H1 (cell line): ENCODE data around the gene PHETA1. TPM values are rescaled to one million over a fixed set of nuclear protein-coding genes. Genes with fewer than 3 reads are reported as not detected.
A peak's percentile ranks its signal among the peaks of the same experiment; 100 is the strongest.

Experiments
- CTCF ChIA-PET: fragments of 300-600 bp; sonication (Branson Sonifier 250); formaldehyde crosslinking; loops from one replicate; lab custom pipeline; 2021; ENCODE audit not compliant: partially characterized antibody; lab: Charles Lee
- POLR2A ChIA-PET: fragments of 300-600 bp; sonication (Branson Sonifier 250); formaldehyde crosslinking; loops from one replicate; lab custom pipeline; 2021; ENCODE audit warnings: inconsistent platforms; ENCODE audit not compliant: partially characterized antibody; lab: Charles Lee
- DNase-seq, 2 experiments: peaks; one replicate each; pipeline versions ENCODE4 v3.0.0 to v3.0.0-alpha.2; 2010 to 2022; ENCODE audit warnings: low spot score in 2 of 2, low read depth in 1 of 2, mixed read lengths in 1 of 2
- FAIRE-seq: peaks from 2 replicates; lab custom pipeline; 2011; peaks lifted over from hg19 to GRCh38; lab: Jason Lieb, UNC
- H2AFZ ChIP-seq: 2 replicates; pipeline ENCODE4 v1.8.1; 2012; ENCODE audit warnings: low read length, inconsistent platforms
- H2AK5ac ChIP-seq: 2 replicates; pipeline ENCODE4 v1.6.1; 2013; ENCODE audit warnings: low read depth, low read length
- H2BK120ac ChIP-seq: replicated peaks from 2 replicates; pipeline ENCODE3; 2013; ENCODE audit warnings: low read depth, low read length, inconsistent platforms
- H2BK12ac ChIP-seq: 2 replicates; pipeline ENCODE4 v1.6.1; 2013; ENCODE audit warnings: low read depth, low read length
- H2BK15ac ChIP-seq: 2 replicates; pipeline ENCODE4 v1.6.1; 2013; ENCODE audit warnings: low read length
- H2BK20ac ChIP-seq: 2 replicates; pipeline ENCODE4 v1.6.1; 2013; ENCODE audit warnings: low read length
- H2BK5ac ChIP-seq: 2 replicates; pipeline ENCODE4 v1.6.1; 2013; ENCODE audit warnings: low read depth, low read length
- H3K14ac ChIP-seq: 2 replicates; pipeline ENCODE4 v1.6.1; 2013; ENCODE audit warnings: inconsistent platforms; ENCODE audit not compliant: insufficient read length
- H3K18ac ChIP-seq: 2 replicates; pipeline ENCODE4 v1.6.1; 2013; ENCODE audit warnings: low read length; ENCODE audit errors: extremely low read depth
- H3K23ac ChIP-seq: 2 replicates; pipeline ENCODE4 v1.6.1; 2013; ENCODE audit warnings: inconsistent platforms; ENCODE audit not compliant: insufficient read length
- H3K23me2 ChIP-seq: 2 replicates; pipeline ENCODE4 v1.6.1; 2013; ENCODE audit warnings: low read depth, low read length
- H3K27ac ChIP-seq: 2 replicates; pipeline ENCODE4 v1.6.1; 2011; ENCODE audit warnings: low read depth, low read length, inconsistent platforms
- H3K27me3 ChIP-seq, 4 experiments: replicated peaks in 1 of 4; 1 replicate in 1 of 4; 2 replicates in 3 of 4; pipeline versions ENCODE4 v1.6.1 to v1.8.1; 2011 to 2013; ENCODE audit warnings: low read length in 3 of 4, mild to moderate bottlenecking in 3 of 4, inconsistent platforms in 2 of 4, mixed read lengths in 2 of 4, moderate library complexity in 1 of 4; ENCODE audit not compliant: control insufficient read depth in 3 of 4, insufficient read depth in 3 of 4; ENCODE audit errors: extremely low read depth in 1 of 4
- H3K36me3 ChIP-seq, 4 experiments: 2 replicates each; pipeline versions ENCODE4 v1.6.1 to v1.8.1; 2011 to 2013; ENCODE audit warnings: mild to moderate bottlenecking in 4 of 4, low read length in 3 of 4, moderate library complexity in 2 of 4, control low read depth in 1 of 4, inconsistent platforms in 1 of 4; ENCODE audit not compliant: insufficient read depth in 4 of 4, control insufficient read depth in 2 of 4
- H3K4ac ChIP-seq: replicated peaks from 2 replicates; pipeline ENCODE3; 2013; ENCODE audit warnings: low read length, low read depth, mixed read lengths, inconsistent platforms; ENCODE audit not compliant: insufficient read length
- H3K4me1 ChIP-seq, 4 experiments: replicated peaks in 1 of 4; 1 replicate in 1 of 4; 2 replicates in 3 of 4; pipeline versions ENCODE4 v1.6.1 to v1.8.1; 2011 to 2013; ENCODE audit warnings: low read length in 3 of 4, inconsistent platforms in 2 of 4, mixed read lengths in 1 of 4; ENCODE audit not compliant: insufficient read depth in 4 of 4, control insufficient read depth in 3 of 4
- H3K4me2 ChIP-seq, 2 experiments: 2 replicates each; pipeline versions ENCODE4 v1.6.1 to v1.8.1; 2011 to 2013; ENCODE audit warnings: low read depth in 2 of 2, low read length in 2 of 2, control low read depth in 1 of 2, inconsistent platforms in 1 of 2, mild to moderate bottlenecking in 1 of 2; ENCODE audit not compliant: insufficient read depth in 1 of 2
- H3K4me3 ChIP-seq, 4 experiments: fragments of 200-600, 300-600 bp in 1 of 4; sonication (generic), shearing (Covaris generic), sonication (Bioruptor Twin) in 1 of 4; 2 replicates each; pipeline versions ENCODE4 v1.5.1 to v1.8.1; 2011 to 2016; ENCODE audit warnings: low read length in 4 of 4, low read depth in 3 of 4, control low read depth in 2 of 4, inconsistent platforms in 2 of 4, mild to moderate bottlenecking in 2 of 4, mixed read lengths in 1 of 4, moderate library complexity in 1 of 4; ENCODE audit not compliant: insufficient read depth in 2 of 4; ENCODE audit errors: extremely low read depth in 1 of 4
- H3K56ac ChIP-seq: replicated peaks from 2 replicates; pipeline ENCODE3; 2013; ENCODE audit warnings: low read depth, mild to moderate bottlenecking, mixed read lengths, low read length, inconsistent platforms; ENCODE audit not compliant: insufficient read length
- H3K79me1 ChIP-seq: 2 replicates; pipeline ENCODE4 v1.6.1; 2013; ENCODE audit warnings: low read depth, low read length, control low read depth
- H3K79me2 ChIP-seq, 2 experiments: 2 replicates each; pipeline versions ENCODE4 v1.6.1 to v1.8.1; 2012 to 2013; ENCODE audit warnings: low read length in 2 of 2, mild to moderate bottlenecking in 2 of 2, inconsistent platforms in 1 of 2; ENCODE audit not compliant: insufficient read depth in 2 of 2, control insufficient read depth in 1 of 2
- H3K9ac ChIP-seq, 4 experiments: replicated peaks in 1 of 4; 1 replicate in 1 of 4; 2 replicates in 3 of 4; pipeline versions ENCODE4 v1.6.1 to v1.8.1; 2011 to 2013; ENCODE audit warnings: low read depth in 3 of 4, low read length in 3 of 4, control low read depth in 2 of 4, mild to moderate bottlenecking in 2 of 4, moderate library complexity in 2 of 4, inconsistent platforms in 1 of 4; ENCODE audit errors: extremely low read depth in 1 of 4
- H3K9me3 ChIP-seq, 2 experiments: 2 replicates each; pipeline versions ENCODE4 v1.6.1 to v1.8.1; 2012 to 2013; ENCODE audit warnings: mild to moderate bottlenecking in 2 of 2, moderate library complexity in 2 of 2, control low read depth in 1 of 2, inconsistent platforms in 1 of 2, low read depth in 1 of 2, low read length in 1 of 2, mixed read lengths in 1 of 2; ENCODE audit not compliant: insufficient read depth in 2 of 2
- H4K20me1 ChIP-seq, 2 experiments: replicated peaks in 1 of 2; 2 replicates each; pipeline versions ENCODE3 to v1.8.1; 2011 to 2013; ENCODE audit warnings: inconsistent platforms in 2 of 2, low read length in 2 of 2, mild to moderate bottlenecking in 1 of 2; ENCODE audit not compliant: insufficient read depth in 2 of 2, control insufficient read depth in 1 of 2
- H4K5ac ChIP-seq: 2 replicates; pipeline ENCODE4 v1.6.1; 2013; ENCODE audit warnings: low read length, low read depth, mixed read lengths, inconsistent platforms; ENCODE audit not compliant: insufficient read length
- H4K8ac ChIP-seq: 2 replicates; pipeline ENCODE4 v1.8.0; 2013; ENCODE audit warnings: mild to moderate bottlenecking, moderate library complexity, low read length, inconsistent platforms; ENCODE audit not compliant: insufficient read depth; ENCODE audit errors: extremely low read depth
- H4K91ac ChIP-seq: replicated peaks from 2 replicates; pipeline ENCODE3; 2013; ENCODE audit warnings: low read length, mixed read lengths, inconsistent platforms; ENCODE audit not compliant: insufficient read length
- CHD1 ChIP-seq: IDR thresholded peaks from 2 replicates; pipeline ENCODE4 v1.6.1; 2012; ENCODE audit warnings: low read depth, low read length, improper control_type of control experiment
- EZH2 ChIP-seq: fragments of 200-600 bp; sonication (generic); IDR thresholded peaks from 2 replicates; pipeline ENCODE4 v1.7.1; 2012; ENCODE audit warnings: low read depth, mild to moderate bottlenecking, moderate library complexity, low read length, inconsistent platforms; ENCODE audit not compliant: severe bottlenecking
- KDM1A ChIP-seq: fragments of 200-600, 300-600 bp; sonication (generic); IDR thresholded peaks from 2 replicates; pipeline ENCODE4 v1.7.1; 2016; ENCODE audit warnings: mild to moderate bottlenecking, low read length, borderline replicate concordance
- POU5F1 ChIP-seq: IDR thresholded peaks from 2 replicates; pipeline ENCODE4 v1.6.1; 2011; ENCODE audit warnings: low read depth, mild to moderate bottlenecking, low read length, moderate library complexity
- WGBS, 2 experiments: shearing (Covaris generic) in 1 of 2; methylation state at CpG; one replicate each; pipeline versions ENCODE4 v1.1.6 to v1.1.7; 2013 to 2015; ENCODE audit warnings: low lambda C conversion rate in 2 of 2, mixed read lengths in 2 of 2, inconsistent platforms in 1 of 2, low coverage in 1 of 2, missing lambda C conversion rate in 1 of 2; ENCODE audit not compliant: insufficient replicate concordance in 2 of 2, insufficient coverage in 1 of 2, insufficient read length in 1 of 2; ENCODE audit errors: extremely low coverage in 1 of 2, missing lambda C conversion rate in 1 of 2; 5-methylcytosine and 5-hydroxymethylcytosine counted together
- polyA plus RNA-seq, 7 experiments: library from polyadenylated mRNA; depleted of rRNA in 3 of 7; stranded (reverse) in 5 of 7; unstranded in 2 of 7; fragments of >200 nt in 5 of 7; fragments of 200-250 nt in 2 of 7; gene quantifications; 1 replicate in 5 of 7; 2 replicates in 1 of 7; 4 replicates in 1 of 7; pipeline versions ENCODE4 v1.2.1 to v1.2.3, GENCODE V29; 2011 to 2013; ENCODE audit warnings: missing spikeins in 2 of 7, mixed read lengths in 2 of 7
- total RNA-seq: library from RNA; stranded (reverse); fragmentation: NEBNext Ultra II Directional; extraction: Animal tissue kit (Norgen Biotek cat#: 25700); gene quantifications from 2 replicates; pipeline ENCODE4 v1.2.1, GENCODE V29; 2021

Gene PHETA1
- total and polyA plus RNA-seq, 2 of the 8 experiments (the other 6 are each of a cell fraction or from before 2014, with no cell fraction given), result 5.2 to 12.3 TPM

GRCh38 chr12:111408116-111408440, 39.2 kb upstream of the PHETA1 start:
- Histone ChIP-seq H3K4me3 (no peak overlapping the region; a peak in 1 of 8 replicates), H3K4ac (no peak overlapping the region), H3K4me2 (peak overlapping the region in 1 of 2 experiments; percentile 90; a peak in 1 of 4 replicates), H3K9me3 (no peaks in the 10 kb centered on the region), H3K4me1 (peaks cover 18 to 68% (median 46%) of the 10 kb centered on the region in 4 experiments), H2BK12ac (no peak overlapping the region), H4K8ac (no peak overlapping the region), H3K14ac (no peak overlapping the region), H2BK15ac (no peak overlapping the region), H2AK5ac (no peak overlapping the region), H3K36me3 (no peaks in the 10 kb centered on the region), H3K9ac (no peak overlapping the region), H2BK120ac (no peak overlapping the region), H3K23me2 (peaks cover 11% of the 10 kb centered on the region; the same call in 1 of the 2 replicates), H4K20me1 (peaks cover 14 to 20% of the 10 kb centered on the region in 2 experiments), H3K56ac (no peak overlapping the region), H3K27me3 (no peaks in the 10 kb centered on the region), H3K23ac (no peak overlapping the region), H4K5ac (no peak overlapping the region), H4K91ac (no peak overlapping the region), H3K27ac (no peak overlapping the region), H3K18ac (no peak overlapping the region), H2BK20ac (no peak overlapping the region), H3K79me1 (peaks cover 14% of the 10 kb centered on the region), H3K79me2 (peaks cover 33 to 67% of the 10 kb centered on the region in 2 experiments), H2BK5ac (no peak overlapping the region), H2AFZ (no peak overlapping the region)
- ChIA-PET CTCF (interaction anchor here (0.8 to 22.8 kb wide), 4 partner anchors 11 to 41 kb away, joined by 3 to 838 read pairs (median 4); no protein-coding TSS in a partner anchor), POLR2A (interaction anchor here (0.7 to 1.9 kb wide), 9 partner anchors 9 to 177 kb away, joined by 3 to 7 read pairs (median 5); no protein-coding TSS in a partner anchor)
- TF ChIP-seq EZH2 (no peak), POU5F1 (no peak), CHD1 (no peak), KDM1A (peak; percentile 70; the same call in 1 of the 2 replicates)
- no peak for DNase-seq
- 71% methylated on average over 1 of the region's 1 CpG; no CpG with 5 or more reads in 1 of the 2 experiments for WGBS, 2 experiments
- no peak for FAIRE-seq
